ENCODE data around the gene NOD1. TPM values are rescaled to one million over a fixed set of nuclear protein-coding genes. Genes with fewer than 3 reads are reported as not detected.
A peak's percentile ranks its signal among the peaks of the same experiment; 100 is the strongest.

The NOD1 gene
- total and polyA plus RNA-seq, 2 of the 8 experiments (the other 6 are each of a cell fraction or from before 2014, with no cell fraction given), result 3.8 to 6.5 TPM

DNA sequence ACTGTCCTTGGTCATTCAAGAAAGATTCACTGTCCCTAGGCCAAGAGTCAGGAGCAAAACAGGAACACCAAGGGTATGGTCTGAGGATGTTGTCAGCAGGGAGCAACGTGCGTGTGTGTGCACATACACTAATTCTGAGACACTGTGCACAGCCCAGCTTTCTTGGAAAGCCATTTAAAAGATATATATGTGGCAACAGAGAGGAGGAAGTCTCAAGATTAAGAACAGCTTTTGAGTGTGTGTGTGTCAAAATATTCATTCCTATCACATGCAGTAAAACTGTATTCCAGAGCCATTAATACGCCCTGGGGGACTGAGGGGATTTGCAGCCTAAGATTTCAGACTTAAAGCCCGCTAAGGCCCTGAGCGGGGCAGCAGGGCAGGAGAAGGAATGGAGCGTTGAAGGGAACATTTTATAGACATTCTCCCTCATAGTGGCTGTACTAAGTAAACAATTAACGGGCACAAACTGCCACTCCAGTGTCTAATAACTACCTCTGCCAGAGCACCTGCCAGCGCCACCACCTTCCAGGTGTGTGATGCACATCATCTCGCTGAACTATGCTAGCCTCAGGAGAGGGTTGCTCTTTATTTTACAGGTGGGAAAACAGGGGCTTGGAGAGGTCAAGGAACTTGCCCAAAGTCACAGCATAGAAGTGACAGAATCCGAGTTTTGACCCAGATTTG is 2.0 kb downstream of the NOD1 start:
- CTCF ChIA-PET (ENCODE audit: partially characterized antibody), result interaction anchor here (1.0 to 1.7 kb wide), 2 partner anchors 16 to 92 kb away, joined by 3 read pairs; no protein-coding TSS in a partner anchor
- Histone ChIP-seq H3K23ac (ENCODE audit: insufficient read length) (no peak overlapping the region), H2BK15ac (ENCODE audit: low read length) (no peak overlapping the region), H3K9ac (replicated peaks in 1 of 4; ENCODE audit: extremely low read depth in 1 of 4, low read depth in 3 of 4, low read length in 3 of 4) (no peak overlapping the region), H2AK5ac (ENCODE audit: low read depth, low read length) (no peak overlapping the region), H2AFZ (ENCODE audit: low read length) (no peak overlapping the region), H3K18ac (ENCODE audit: extremely low read depth, low read length) (no peak overlapping the region), H2BK20ac (ENCODE audit: low read length) (no peak overlapping the region), H2BK12ac (ENCODE audit: low read depth, low read length) (no peak overlapping the region), H3K56ac (replicated peaks; ENCODE audit: insufficient read length, low read depth, low read length) (no peak overlapping the region), H2BK5ac (ENCODE audit: low read depth, low read length) (no peak overlapping the region), H4K5ac (ENCODE audit: insufficient read length, low read depth, low read length) (no peak overlapping the region), H3K27me3 (replicated peaks in 1 of 4; ENCODE audit: control insufficient read depth in 3 of 4, extremely low read depth in 1 of 4, insufficient read depth in 3 of 4, low read length in 3 of 4) (peaks cover 0 to 7% (median 3%) of the 10 kb centered on the region in 4 experiments; a peak in 4 of 7 replicates), H3K9me3 (ENCODE audit: insufficient read depth in 2 of 2, low read depth in 1 of 2, low read length in 1 of 2) (no peaks in the 10 kb centered on the region), H3K4ac (replicated peaks; ENCODE audit: insufficient read length, low read depth, low read length) (no peak overlapping the region), H3K27ac (ENCODE audit: low read depth, low read length) (no peak overlapping the region), H3K23me2 (ENCODE audit: low read depth, low read length) (peaks cover 11% of the 10 kb centered on the region; the same call in 1 of the 2 replicates), H4K8ac (ENCODE audit: extremely low read depth, insufficient read depth, low read length) (no peak overlapping the region), H2BK120ac (replicated peaks; ENCODE audit: low read depth, low read length) (no peak overlapping the region), H3K79me2 (ENCODE audit: control insufficient read depth in 1 of 2, insufficient read depth in 2 of 2, low read length in 2 of 2) (no peaks in the 10 kb centered on the region), H3K36me3 (ENCODE audit: control insufficient read depth in 2 of 4, insufficient read depth in 4 of 4, low read length in 3 of 4) (no peaks in the 10 kb centered on the region), H3K14ac (ENCODE audit: insufficient read length) (no peak overlapping the region), H3K79me1 (ENCODE audit: low read depth, low read length) (no peaks in the 10 kb centered on the region; the same call in 1 of the 2 replicates), H3K4me1 (replicated peaks in 1 of 4; ENCODE audit: control insufficient read depth in 3 of 4, insufficient read depth in 4 of 4, low read length in 3 of 4) (peaks cover 2 to 5% (median 4%) of the 10 kb centered on the region in 4 experiments; a peak in 4 of 7 replicates), H3K4me2 (ENCODE audit: insufficient read depth in 1 of 2, low read depth in 2 of 2, low read length in 2 of 2) (no peak overlapping the region), H4K91ac (replicated peaks; ENCODE audit: insufficient read length, low read length) (no peak overlapping the region), H3K4me3 (ENCODE audit: extremely low read depth in 1 of 4, insufficient read depth in 2 of 4, low read depth in 3 of 4, low read length in 4 of 4) (no peak overlapping the region), H4K20me1 (replicated peaks in 1 of 2; ENCODE audit: control insufficient read depth in 1 of 2, insufficient read depth in 2 of 2, low read length in 2 of 2) (no peaks in the 10 kb centered on the region)
- DNase-seq (ENCODE audit: low read depth in 1 of 2, low spot score in 2 of 2), result peak in 1 of 2 experiments; percentile 17
- no peak for FAIRE-seq
- 96% methylated on average over 10 of the region's 10 CpGs; no CpG with 5 or more reads in 1 of the 2 experiments for WGBS, 2 experiments (ENCODE audit: extremely low coverage in 1 of 2, insufficient coverage in 1 of 2, insufficient read length in 1 of 2, insufficient replicate concordance in 2 of 2, low coverage in 1 of 2, low lambda C conversion rate in 2 of 2, missing lambda C conversion rate in 1 of 2)
- POLR2A ChIA-PET (ENCODE audit: partially characterized antibody), result no interaction called here
- no peak for TF ChIP-seq KDM4A (IDR thresholded peaks at IDR 0.05; ENCODE audit: low read depth, low read length, severe bottlenecking)
- no peak for TF ChIP-seq BRCA1 (IDR thresholded peaks at IDR 0.05; ENCODE audit: low read depth, low read length)
- no peak for TF ChIP-seq BCL11A (IDR thresholded peaks at IDR 0.05; ENCODE audit: low read depth in 2 of 2, low read length in 2 of 2)
- TF ChIP-seq RNF2 (IDR thresholded peaks at IDR 0.05; ENCODE audit: borderline replicate concordance, low read depth, low read length, missing control alignments, poor library complexity, severe bottlenecking), result no peak
- no peak for TF ChIP-seq GABPA (IDR thresholded peaks at IDR 0.05; ENCODE audit: borderline replicate concordance, insufficient read depth, low read length)
- TF ChIP-seq, protein P1, sequence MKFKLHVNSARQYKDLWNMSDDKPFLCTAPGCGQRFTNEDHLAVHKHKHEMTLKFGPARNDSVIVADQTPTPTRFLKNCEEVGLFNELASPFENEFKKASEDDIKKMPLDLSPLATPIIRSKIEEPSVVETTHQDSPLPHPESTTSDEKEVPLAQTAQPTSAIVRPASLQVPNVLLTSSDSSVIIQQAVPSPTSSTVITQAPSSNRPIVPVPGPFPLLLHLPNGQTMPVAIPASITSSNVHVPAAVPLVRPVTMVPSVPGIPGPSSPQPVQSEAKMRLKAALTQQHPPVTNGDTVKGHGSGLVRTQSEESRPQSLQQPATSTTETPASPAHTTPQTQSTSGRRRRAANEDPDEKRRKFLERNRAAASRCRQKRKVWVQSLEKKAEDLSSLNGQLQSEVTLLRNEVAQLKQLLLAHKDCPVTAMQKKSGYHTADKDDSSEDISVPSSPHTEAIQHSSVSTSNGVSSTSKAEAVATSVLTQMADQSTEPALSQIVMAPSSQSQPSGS (IDR thresholded peaks at IDR 0.05; ENCODE audit: low read length), result no peak
- no peak for TF ChIP-seq POU5F1 (IDR thresholded peaks at IDR 0.05; ENCODE audit: low read depth, low read length)
- TF ChIP-seq SIX5 (IDR thresholded peaks at IDR 0.05; ENCODE audit: low read depth, low read length), result no peak

Data from H1 (cell line).